Left ventricle myocardium inferior (tissue), 1 donor: ENCODE data around the gene ZNF586. TPM values are rescaled to one million over a fixed set of nuclear protein-coding genes. Genes with fewer than 3 reads are reported as not detected.
"Not testable (repeated sequence)": the region's sequence is repeated elsewhere in the genome, so short reads cannot be mapped to it uniquely, and the experiment has no call there.

ENCODE experiments used
- DNase-seq: peaks from one replicate; pipeline ENCODE4 v3.0.0-alpha.2; 2020
- H3K27ac ChIP-seq: fragments of 200-600 bp; replicated peaks from 2 replicates; pipeline ENCODE4 v1.8.0; 2021
- H3K27me3 ChIP-seq: fragments of 200-600 bp; 2 replicates; pipeline ENCODE4 v1.8.0; 2021; ENCODE audit warnings: low read depth
- H3K36me3 ChIP-seq: fragments of 200-600 bp; 2 replicates; pipeline ENCODE4 v1.8.0; 2021
- H3K4me1 ChIP-seq: fragments of 200-600 bp; 2 replicates; pipeline ENCODE4 v1.8.0; 2021
- H3K4me3 ChIP-seq: fragments of 200-600 bp; 2 replicates; pipeline ENCODE4 v1.8.0; 2021; ENCODE audit warnings: mild to moderate bottlenecking, moderate library complexity
- H3K9me3 ChIP-seq: fragments of 200-600 bp; replicated peaks from 2 replicates; pipeline ENCODE4 v1.8.0; 2021
- CTCF ChIP-seq: fragments of 200-600 bp; IDR thresholded peaks from 2 replicates; pipeline ENCODE4 v1.8.0; 2021; ENCODE audit warnings: antibody characterized with exemption, mild to moderate bottlenecking, borderline replicate concordance
- intact Hi-C: fragments of 100-400 bp; cut with micrococcal nuclease; formaldehyde crosslinking; loops from one replicate; pipeline ENCODE4 v1.11.0; 2022
- total RNA-seq: library from RNA; stranded (reverse); fragmentation: NEBNext Ultra II Directional; extraction: Animal tissue kit (Norgen Biotek cat#: 25700); gene quantifications from one replicate; pipeline ENCODE4 v1.2.1, GENCODE V29; 2021
- donor health status: DM: no; HTN: yes; CAD: no; lungs with severe emphysema.

Gene ZNF586
- total RNA-seq, 1 donor from 2014 or later = 12.0 TPM

DNA sequence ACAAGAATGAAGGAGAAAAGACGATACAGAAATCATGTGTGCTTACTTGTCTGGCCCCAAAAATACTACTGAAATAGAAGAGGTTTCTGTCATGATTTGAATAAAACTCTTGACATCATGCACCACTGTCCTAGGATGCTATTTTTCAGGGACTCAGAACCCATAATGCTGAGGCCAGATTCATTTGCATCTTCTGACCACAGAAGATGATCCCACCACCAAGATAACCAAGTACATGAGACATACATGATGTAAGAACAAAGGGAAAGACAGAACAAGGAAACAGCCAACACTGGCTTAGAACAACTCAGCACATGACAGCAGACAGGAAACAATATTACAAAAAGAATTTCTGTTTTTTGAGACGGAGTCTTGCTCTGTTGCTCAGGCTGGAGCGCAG is 42.8 kb downstream of the ZNF586 start:
- no peak for TF ChIP-seq CTCF
- Histone ChIP-seq H3K9me3 (no peaks in the 10 kb centered on the region), H3K27ac (no peak overlapping the region), H3K36me3 (peaks cover 48% of the 10 kb centered on the region), H3K27me3 (no peaks in the 10 kb centered on the region), H3K4me3 (no peak overlapping the region), H3K4me1 (peaks cover 43% of the 10 kb centered on the region)
- intact Hi-C loops = no loop called here
- no peak for DNase-seq

- Histone ChIP-seq H3K4me3 (peak overlapping the region; percentile 85), H3K4me1 (peaks cover 43% of the 10 kb centered on the region), H3K36me3 (peaks cover 38% of the 10 kb centered on the region), H3K27ac (peak overlapping the region; percentile 88)
- intact Hi-C loops, H3K27me3 ChIP-seq, DNase-seq, H3K9me3 ChIP-seq: not testable (repeated sequence)
Measured at GRCh38 chr19:57812975-57813820, 43.7 kb downstream of the ZNF586 start.

DNA sequence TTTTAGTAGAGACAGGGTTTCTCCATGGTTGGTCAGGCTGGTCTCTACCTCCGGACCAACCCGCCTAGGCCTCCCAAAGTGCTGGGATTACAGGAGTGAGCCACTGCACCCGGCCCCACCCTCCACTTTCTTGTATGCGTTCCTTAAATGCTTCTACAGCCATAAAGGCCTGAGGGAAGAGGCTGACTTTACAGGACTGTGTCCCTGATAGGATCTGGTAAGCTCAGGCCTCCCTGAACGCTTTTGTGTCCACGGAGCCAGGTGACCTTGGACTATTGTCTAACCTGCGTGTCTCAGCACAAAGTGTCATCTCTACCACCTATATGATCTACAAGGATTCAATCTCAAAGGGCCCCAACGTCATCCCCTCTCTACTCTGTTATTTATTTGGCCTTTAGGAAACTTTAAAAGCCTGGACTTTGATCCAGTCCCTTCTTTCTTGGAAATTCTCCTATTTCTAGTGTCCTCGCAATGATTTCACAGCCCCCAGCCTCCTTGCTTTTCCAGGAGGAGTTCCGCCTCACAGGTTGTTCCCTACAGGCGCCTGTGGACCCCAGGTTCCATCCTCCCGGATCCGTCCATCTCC is 44.5 kb downstream of the ZNF586 start:
- H3K27ac ChIP-seq = peak overlapping the region; percentile 88
- peaks cover 47% of the 10 kb centered on the region for H3K4me1 ChIP-seq
- peaks cover 33% of the 10 kb centered on the region for H3K36me3 ChIP-seq
- no peaks in the 10 kb centered on the region for H3K9me3 ChIP-seq
- intact Hi-C loops = no loop called here
- DNase-seq = no peak
- H3K27me3 ChIP-seq = no peaks in the 10 kb centered on the region
- TF ChIP-seq CTCF = no peak
- H3K4me3 ChIP-seq = peak overlapping the region; percentile 85

GRCh38 chr19:57814505-57815246 is 45.2 kb downstream of the ZNF586 start, which contains the start of gene ZNF552:
Gene ZNF552, minus strand, starts transcription at chr19:57814913. Its CDS starts 170 bp downstream, at chr19:57814743.
- peak; percentile 82 for DNase-seq
- Histone ChIP-seq H3K27ac (peak within 1 kb of the TSS; percentile 88), H3K27me3 (no peaks in the 10 kb centered on the region), H3K9me3 (no peaks in the 10 kb centered on the region), H3K4me1 (peaks cover 51% of the 10 kb centered on the region), H3K36me3 (peaks cover 26% of the 10 kb centered on the region), H3K4me3 (peak within 1 kb of the TSS; percentile 85)
- TF ChIP-seq CTCF = peak; percentile 19
- intact Hi-C loops = no loop called here

GRCh38 chr19:57815247-57816075 is 46.0 kb downstream of the ZNF586 start:
- DNase-seq = no peak
- peaks cover 51% of the 10 kb centered on the region for H3K4me1 ChIP-seq
- H3K36me3 ChIP-seq = peaks cover 19% of the 10 kb centered on the region
- peak overlapping the region; percentile 85 for H3K4me3 ChIP-seq
- peak overlapping the region; percentile 88 for H3K27ac ChIP-seq
- H3K27me3 ChIP-seq = no peaks in the 10 kb centered on the region
- intact Hi-C loops = no loop called here
- H3K9me3 ChIP-seq = no peaks in the 10 kb centered on the region
- TF ChIP-seq CTCF = no peak
